GM19372 (cell line): Measurements from ENCODE around the gene ARSD.
"Not testable (repeated sequence)": the region's sequence is repeated elsewhere in the genome, so short reads cannot be mapped to it uniquely, and the experiment has no call there.

Experiments
- ATAC-seq: cut with Tn5 transposase; IDR thresholded peaks from one replicate; pipeline ENCODE4 v1.9.1; 2021; ENCODE audit warnings: mild to moderate bottlenecking, low read depth, moderate library complexity; ENCODE audit not compliant: unreplicated experiment

ARSD gene

DNA sequence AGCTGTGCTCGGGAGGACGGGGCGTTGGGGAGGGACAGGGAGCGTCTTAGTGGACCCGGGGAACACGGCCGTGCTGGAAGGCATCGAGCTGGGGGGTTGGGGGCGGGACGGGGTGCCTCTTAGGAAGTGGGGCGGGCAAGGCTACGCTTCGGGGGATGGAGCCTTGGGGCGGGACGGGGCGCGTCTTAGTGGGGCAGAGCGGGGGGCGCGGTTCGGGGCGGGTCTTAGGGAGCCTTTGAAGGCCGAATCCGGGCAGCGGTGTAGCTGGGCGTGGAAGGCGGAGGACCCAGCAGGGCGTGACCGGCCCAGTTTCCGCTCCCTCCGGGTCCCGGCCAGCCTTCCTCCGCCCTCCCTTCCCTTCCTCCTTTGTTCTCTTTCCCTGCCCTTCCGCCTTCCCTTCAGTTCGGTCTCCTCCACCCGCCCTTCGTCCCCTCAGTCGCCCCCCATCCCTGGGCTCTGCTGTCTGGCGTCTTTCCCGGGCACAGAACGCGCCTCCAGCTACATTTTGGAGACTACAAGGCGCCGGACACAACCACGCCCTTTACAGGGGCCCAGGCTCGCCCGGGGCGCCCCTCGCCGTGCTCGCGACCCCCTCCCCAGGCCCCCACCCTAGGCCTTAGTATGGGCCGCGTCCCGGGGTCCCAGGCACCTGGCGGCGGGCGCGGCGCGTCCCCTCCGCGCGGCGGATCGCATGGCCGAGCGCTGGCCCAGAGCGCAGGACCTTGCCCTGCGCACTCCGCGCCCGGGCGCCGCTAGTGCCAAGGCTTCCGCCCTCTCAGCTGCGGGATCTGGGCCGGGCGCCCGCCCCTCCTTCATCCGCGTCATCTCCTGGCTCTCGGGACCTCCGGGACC lies at the start of gene ARSD:
Gene ARSD, minus strand, starts transcription at position 757 of the 852 bp plus-strand sequence. Its CDS starts 64 bp downstream, at position 693.
- ATAC-seq = peak; percentile 94

DNA sequence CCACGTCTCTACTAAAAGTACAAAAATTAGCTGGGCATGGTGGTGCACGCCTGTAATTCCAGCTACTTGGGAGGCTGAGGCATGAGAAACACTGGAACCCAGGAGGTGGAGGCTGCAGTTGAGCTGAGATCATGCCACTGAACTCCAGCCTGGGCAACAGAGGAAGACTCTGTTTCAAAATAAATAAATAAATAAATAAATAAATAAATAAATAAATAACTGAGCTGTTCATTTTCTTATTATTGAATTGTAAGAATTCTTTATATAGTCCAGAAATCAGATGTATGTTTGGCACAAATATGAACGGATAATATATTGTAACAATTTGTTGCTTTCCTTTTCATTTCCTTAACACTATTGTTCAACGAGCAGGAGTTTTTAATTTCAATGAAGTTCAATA lies 49.5 kb upstream of the ARSD start:
- not testable (repeated sequence) for ATAC-seq

- ATAC-seq = no peak
These were observed 45.8 kb upstream of the ARSD start for GRCh38 chrX:2974961-2975360.

- ATAC-seq = no peak
These were observed 43.3 kb upstream of the ARSD start for GRCh38 chrX:2972391-2972790.

DNA sequence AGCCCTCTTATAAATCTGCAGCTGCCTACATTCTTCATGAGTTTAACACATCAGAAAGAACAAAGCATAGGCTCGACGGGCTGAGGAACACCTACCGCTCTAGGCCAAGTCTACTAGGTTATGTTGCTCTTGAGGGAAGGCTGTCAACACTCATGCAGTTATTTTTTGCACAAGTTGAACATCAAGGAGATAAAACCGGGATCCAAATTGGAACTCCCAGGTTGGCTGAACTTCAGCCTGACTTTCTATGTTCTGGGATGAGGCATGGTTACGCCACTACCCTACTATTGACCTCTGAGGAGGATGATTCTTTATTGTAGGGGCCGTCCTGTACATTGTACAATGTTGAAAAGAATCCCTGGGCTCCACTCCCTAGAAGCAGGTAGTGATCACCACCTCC lies 39.9 kb upstream of the ARSD start:
- no peak for ATAC-seq

DNA sequence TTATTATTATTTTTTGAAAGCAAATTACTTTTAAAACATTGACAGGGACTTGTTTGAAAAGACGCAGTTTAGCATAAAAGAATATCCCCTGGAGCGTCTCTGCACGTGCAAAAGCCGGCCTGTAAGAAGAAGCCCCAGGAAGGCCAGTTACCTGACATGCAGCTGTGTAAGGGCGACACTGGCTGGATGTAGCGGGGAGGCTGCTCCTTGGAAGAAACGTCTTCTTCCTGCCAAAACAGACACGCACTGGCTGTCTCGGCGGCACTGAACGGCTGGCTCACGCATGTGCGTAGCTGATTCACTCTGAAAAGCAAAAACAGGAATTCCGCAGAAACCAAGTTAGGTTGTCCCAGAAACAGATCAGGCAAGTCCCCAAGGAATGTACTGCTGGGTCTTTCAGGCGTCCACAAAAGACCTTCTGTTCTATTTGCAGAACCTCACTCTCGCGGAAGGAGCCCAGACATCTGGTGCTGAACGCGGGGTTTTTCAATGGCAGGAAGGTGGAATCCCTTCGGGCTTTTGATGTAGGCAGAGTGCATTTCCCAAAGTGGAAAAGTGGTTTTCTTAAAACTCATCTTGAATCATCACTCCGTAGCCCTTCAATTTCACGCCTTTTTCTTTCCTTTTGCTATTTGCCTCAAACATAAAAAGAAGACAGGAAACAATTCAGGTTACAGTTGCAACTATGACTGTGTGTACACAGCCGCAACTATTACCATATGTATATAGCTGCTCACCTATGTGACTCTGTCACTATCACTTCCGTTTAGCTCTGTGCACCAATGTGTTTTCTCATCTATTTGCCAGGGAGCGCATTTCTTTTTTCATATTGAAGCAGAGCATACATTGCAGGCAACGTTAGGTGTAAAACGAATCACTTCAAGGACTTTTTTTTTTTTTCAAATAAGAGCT lies 39.1 kb upstream of the ARSD start:
- ATAC-seq = peak; percentile 84

DNA sequence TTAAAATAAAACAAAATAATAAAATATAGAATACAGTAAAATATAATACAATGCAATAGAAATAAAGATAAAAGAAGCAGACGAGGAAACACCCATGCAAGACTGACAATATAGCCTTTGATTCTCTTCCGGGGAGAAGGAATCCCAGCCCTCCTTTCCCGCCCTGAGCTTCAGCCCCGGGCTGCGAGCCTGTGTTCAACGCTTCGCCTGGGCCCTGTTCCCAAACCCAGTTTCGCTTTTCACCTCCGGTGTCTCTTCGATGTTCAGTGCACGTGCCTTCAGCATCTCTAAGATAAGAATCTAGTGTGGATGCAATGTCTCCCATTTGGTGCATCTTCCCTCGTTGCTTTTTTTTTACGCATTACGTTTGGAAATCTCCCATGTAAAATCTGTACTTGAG lies 38.4 kb upstream of the ARSD start:
- ATAC-seq = no peak

DNA sequence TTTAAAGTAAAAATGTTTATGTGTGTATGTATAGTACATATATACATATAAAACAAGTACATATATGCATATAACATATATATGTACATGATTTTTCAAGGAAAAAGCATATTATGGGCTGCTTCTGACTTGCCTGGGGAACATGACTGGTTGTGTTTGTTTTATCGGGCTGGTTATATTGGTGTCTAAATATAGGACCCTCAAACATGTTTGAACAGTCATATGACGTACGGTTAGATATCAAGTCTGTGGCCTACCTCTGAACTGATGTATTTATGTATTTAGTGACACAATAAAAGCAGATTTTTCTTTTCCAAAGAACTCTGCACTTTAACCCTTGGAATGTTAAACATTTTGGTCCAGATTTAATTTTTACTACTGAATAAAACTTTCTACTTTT lies 37.9 kb upstream of the ARSD start:
- ATAC-seq = no peak

- no peak for ATAC-seq
These were observed 36.8 kb upstream of the ARSD start for GRCh38 chrX:2965965-2966364.

DNA sequence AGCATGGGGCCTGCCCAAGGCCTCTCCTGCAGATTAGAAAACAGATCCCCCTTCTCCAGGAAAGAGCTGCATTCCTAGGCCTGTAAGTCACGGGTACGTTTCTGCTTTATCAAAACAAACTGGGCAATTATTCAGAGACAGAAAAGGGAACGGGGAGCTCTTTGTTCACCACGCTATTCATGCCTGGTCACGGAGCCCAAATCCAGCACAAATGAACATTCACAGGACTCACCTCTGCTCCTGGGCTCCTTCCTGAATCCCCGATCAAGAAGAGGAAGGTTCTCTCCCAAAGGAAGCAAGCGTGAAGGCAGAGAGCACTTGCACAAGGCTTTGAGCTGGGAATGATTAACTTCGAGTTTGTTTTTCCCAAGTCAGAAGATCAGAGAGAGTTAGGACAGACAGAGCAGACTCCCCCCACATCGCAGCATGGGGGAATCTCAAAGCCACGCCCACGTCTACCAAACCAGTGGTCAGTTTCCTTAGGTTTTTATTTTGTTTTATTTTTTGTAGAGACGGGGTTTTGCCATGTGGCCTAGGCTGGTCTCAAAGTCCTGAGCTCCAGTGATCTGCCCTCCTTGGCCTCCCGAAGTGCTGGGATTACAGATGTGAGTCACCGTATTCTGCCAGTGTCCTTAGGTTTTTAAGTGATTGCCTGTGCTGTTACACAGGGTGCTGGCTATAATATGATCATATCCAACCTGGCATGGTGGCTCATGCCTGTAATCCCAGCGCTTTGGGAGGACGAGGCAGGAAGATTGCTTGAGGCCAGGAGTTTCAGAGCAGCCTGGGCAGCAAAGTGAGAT lies 35.1 kb upstream of the ARSD start:
- ATAC-seq = not testable (repeated sequence)

- ATAC-seq = not testable (repeated sequence)
These were observed 34.3 kb upstream of the ARSD start for GRCh38 chrX:2963449-2963848.

DNA sequence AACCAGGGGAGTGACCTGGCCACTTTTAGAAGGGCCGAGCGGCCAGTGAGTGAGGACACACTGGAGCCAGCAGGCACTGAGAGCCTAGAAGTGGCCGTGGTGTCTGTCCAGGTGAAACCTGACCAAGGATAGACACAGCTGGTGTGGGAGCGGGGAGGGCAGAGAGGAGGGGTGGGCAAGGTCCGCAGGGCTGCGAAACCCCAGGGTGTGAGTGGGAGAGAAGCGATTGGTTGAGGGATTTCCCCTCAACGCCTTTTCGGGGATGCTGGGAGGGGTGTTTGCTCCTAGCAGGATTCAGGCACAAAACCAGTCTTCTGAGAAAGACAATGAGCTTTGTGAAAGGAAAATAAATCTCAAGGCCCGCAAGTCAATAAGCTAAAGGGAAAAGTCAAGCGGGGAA lies 33.2 kb upstream of the ARSD start:
- ATAC-seq = no peak

DNA sequence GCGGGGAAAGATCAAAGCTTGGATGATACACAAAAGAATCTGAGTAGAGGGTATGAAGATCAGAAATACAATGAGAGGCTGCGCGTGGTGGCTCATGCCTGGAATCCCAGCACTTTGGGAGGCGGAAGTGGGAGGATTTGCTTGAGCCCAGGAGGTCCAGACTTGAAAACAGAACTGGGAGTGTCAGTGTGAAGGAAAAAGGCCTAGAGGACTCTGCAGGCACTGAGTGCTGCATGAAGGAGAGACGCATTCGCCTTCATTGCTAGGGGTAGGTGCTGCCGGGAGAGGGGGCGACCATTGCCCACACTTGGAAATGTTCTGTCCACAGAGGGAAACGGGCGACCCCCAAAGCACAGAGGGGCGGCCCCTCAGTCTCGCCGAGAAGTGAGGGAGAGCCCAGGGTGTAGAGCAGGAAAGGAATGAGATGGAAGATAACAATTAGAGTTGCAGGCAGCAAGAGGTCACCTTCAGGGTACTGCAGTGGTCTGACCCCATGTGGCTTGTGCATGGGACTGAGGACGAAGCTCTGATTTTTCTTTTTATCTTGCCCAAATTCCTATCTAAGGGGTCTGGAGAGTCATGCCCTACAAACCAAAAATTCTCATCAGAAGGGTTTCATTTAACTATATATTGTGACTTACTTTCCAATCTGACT lies 31.8 kb upstream of the ARSD start:
- ATAC-seq = no peak

DNA sequence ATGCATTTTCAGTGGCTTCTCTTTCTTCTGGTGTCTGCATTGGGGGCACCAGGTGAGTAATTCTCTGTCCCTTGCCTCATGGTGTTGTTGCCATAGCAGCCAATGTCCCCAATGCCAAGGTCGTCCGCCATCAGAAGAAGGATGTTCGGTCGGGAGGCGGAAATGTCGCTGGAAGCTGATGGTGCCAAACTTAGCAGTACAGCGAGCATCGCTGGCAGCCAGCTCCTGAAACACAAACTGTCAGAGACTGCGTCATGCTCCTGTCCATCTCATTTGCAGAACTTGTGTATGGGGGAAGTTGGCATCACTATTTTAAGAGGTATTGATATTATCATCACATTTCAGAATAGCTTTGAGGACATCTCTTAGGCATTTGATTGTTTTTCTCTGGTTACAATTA lies 29.1 kb upstream of the ARSD start:
- ATAC-seq = no peak

DNA sequence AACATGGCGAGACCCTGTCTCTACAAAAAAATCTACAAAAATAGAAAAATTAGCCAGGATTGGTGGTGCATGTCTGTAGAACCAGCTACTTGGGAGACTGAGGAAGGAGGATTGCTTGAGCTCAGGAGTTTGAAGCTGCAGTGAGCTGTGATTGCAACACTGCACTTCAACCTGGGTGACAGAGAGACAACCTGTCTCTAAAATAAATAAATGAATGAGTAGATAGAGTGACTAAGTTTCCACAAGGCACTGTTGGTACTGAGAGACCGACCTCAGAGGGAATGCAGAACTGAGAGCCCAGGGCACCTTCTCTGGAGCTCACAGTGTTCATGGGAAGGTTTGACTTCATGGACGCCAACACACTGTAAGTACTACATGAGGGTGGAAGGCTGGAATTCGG lies 26.7 kb upstream of the ARSD start:
- ATAC-seq = no peak

GRCh38 chrX:2955281-2955680 lies 26.1 kb upstream of the ARSD start:
- no peak for ATAC-seq

- no peak for ATAC-seq
These were observed 25.4 kb upstream of the ARSD start for GRCh38 chrX:2954541-2954940.

- ATAC-seq = not testable (repeated sequence)
These were observed 8.8 kb upstream of the ARSD start for GRCh38 chrX:2937942-2938341.

- ATAC-seq = no peak
These were observed 5.9 kb upstream of the ARSD start for GRCh38 chrX:2934715-2935710.
